GM12874 (cell line): ENCODE data around the gene SRP72.

Source experiments
- TF ChIP-seq, protein P1 (sequence below): IDR thresholded peaks from 2 replicates; pipeline ENCODE4 v1.5.1; 2011; ENCODE audit warnings: low read depth, mild to moderate bottlenecking, control low read depth, low read length, moderate library complexity; ENCODE audit not compliant: insufficient read depth

The SRP72 gene

DNA sequence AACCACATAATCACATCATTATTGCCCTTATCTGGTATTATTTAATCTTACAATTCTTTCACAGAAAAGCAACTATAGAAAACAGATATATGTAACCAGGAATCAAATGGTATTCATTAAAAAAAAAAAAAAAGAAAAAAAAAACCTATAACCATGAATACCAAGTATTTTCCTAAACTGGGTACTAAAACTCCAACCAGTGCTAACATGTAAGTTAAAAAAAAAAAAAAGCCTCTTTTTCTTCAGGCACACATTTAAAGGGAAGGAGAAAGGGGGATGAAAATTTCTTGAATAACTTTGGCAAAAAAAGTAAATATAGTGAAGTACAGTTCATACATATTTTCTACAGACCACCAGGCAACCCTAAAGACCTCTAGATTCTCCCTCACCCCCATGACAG, 34.1 kb upstream of the SRP72 start:
- TF ChIP-seq, protein P1, sequence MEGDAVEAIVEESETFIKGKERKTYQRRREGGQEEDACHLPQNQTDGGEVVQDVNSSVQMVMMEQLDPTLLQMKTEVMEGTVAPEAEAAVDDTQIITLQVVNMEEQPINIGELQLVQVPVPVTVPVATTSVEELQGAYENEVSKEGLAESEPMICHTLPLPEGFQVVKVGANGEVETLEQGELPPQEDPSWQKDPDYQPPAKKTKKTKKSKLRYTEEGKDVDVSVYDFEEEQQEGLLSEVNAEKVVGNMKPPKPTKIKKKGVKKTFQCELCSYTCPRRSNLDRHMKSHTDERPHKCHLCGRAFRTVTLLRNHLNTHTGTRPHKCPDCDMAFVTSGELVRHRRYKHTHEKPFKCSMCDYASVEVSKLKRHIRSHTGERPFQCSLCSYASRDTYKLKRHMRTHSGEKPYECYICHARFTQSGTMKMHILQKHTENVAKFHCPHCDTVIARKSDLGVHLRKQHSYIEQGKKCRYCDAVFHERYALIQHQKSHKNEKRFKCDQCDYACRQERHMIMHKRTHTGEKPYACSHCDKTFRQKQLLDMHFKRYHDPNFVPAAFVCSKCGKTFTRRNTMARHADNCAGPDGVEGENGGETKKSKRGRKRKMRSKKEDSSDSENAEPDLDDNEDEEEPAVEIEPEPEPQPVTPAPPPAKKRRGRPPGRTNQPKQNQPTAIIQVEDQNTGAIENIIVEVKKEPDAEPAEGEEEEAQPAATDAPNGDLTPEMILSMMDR = no peak

- TF ChIP-seq, protein P1 = no peak
These were observed 32.7 kb upstream of the SRP72 start for GRCh38 chr4:56434599-56435139.

DNA sequence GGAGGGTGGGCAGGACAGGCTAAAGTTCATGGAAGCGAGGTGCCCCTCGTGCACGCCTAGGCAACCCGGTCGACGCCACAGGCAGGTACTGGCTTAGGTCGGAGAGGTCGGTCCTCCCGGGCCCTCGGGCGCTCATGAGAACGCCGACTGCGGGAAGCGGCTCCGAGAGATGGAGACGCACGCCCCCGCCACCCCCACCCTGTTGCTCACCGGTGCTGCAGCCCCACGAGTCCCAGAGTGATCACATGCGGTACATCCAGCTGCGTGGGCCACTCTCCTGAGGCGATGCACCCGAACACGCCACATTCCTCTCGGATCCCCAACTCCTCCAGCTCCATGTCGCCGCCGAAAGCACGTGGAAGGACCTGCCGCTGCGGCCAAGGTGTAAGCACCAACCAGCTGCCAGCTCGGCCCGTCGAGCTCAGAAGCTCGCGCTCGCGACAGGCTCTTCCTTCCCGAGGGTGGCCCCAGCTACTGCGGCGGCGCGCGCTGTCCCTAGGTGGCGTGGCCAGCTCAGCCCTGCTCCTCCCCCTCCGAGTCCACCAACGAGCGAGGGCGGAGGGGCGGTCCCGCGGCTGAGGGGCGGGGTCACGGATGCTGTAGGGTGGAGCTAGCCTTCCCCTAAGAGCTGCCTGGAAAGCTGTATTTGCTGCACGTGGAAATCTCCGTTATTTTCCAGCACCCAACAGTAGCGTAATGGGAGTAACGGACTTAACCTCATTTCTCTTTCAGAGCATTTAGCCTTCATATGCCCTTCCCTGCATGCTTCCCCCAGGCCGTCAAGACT, 32.1 kb upstream of the SRP72 start, which contains the start of gene PPAT:
TSS of gene PPAT (minus strand) at position 476 of the 787 bp plus-strand sequence. CDS start at position 338, 138 bp downstream.
- TF ChIP-seq, protein P1 = 0 out of 2 replicates have a peak, but pooled peaks have one; percentile 13

DNA sequence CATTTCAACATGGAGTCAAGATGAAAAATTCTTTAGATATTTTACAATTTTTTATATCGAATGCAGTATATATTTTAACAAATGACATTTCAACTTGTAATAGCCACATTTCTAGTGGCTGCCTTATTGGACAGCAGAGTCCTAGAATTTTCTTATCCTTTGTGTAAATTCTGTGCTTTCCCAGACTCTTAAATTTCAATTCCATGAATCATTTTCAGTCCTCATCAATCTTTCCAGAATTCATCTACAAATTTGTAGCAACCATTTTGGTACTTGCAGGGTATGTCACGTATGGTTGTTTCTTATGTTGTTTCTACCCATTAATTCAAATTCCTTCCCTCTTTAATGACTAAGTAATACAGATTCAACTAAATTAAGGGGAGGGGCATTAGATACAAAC, 28.7 kb upstream of the SRP72 start:
- TF ChIP-seq, protein P1 = no peak

DNA sequence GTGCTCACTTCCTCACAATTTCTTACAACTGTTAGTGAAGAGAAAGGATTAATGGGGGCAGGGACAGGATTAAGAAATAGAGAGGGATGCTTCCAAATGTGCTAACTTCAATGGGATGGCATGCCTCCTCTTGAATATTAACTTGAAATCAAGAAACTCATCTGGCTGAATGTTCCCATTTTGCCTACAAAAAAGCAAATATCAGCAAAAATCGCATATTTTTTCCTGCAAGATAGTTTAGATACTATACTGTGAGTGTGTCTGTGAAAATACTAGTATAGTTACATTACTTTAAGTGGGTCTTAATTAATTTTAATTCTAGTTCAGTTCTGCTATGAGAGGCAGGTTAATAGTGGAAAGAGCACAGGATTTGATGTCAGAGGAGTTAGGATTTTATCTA, 26.4 kb upstream of the SRP72 start:
- TF ChIP-seq, protein P1 = no peak

DNA sequence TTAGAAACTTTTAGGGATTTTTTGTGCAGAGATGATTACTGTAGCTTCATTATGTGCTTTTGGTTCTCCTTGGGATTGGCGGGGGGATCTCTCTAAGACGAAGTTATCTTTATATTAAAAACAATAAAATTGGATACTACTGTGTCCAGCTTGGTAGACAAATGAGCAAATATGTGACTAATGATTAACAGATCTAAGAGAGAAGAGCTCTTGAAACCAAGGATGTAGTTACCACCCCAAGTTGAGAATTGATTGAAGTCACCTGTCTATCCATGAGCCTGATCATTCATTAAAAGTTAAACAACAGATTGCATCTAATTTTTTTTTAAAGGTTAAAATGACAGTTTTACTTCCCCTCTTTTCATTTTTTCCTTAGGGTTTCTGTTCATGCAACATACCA, 22.7 kb upstream of the SRP72 start:
- TF ChIP-seq, protein P1 = no peak

GRCh38 chr4:56445699-56446098, 21.7 kb upstream of the SRP72 start:
- TF ChIP-seq, protein P1 = no peak
